GM20000 (cell line): Measurements from ENCODE around the gene CFAP100.

Experiments
- DNase-seq: peaks from one replicate; pipeline ENCODE4 v3.0.0; 2012; ENCODE audit warnings: low spot score
- CTCF ChIP-seq: IDR thresholded peaks from 2 replicates; pipeline ENCODE4 v1.5.1; 2012; ENCODE audit warnings: mild to moderate bottlenecking, control low read depth; ENCODE audit errors: extremely low read depth, missing control alignments

CFAP100 gene

GRCh38 chr3:126349611-126350501 is 44.9 kb upstream of the CFAP100 start:
- no peak for DNase-seq
- no peak for TF ChIP-seq CTCF

- DNase-seq: no peak
These were observed 44.1 kb upstream of the CFAP100 start for GRCh38 chr3:126350502-126351085.

GRCh38 chr3:126351086-126351770 is 43.5 kb upstream of the CFAP100 start:
- no peak for TF ChIP-seq CTCF
- no peak for DNase-seq

More at GRCh38 chr3:126350502-126351085, 44.1 kb upstream of the CFAP100 start:
- no peak for TF ChIP-seq CTCF

GRCh38 chr3:126351771-126352475 is 42.8 kb upstream of the CFAP100 start:
- no peak for DNase-seq
- no peak for TF ChIP-seq CTCF

GRCh38 chr3:126352476-126353454 is 41.9 kb upstream of the CFAP100 start:
- no peak for DNase-seq
- no peak for TF ChIP-seq CTCF

GRCh38 chr3:126353694-126354321 is 40.9 kb upstream of the CFAP100 start:
- no peak for TF ChIP-seq CTCF
- DNase-seq: no peak
